GM21619 (cell line): ENCODE data around the gene ZNF652.
"Not testable (repeated sequence)": the region's sequence is repeated elsewhere in the genome, so short reads cannot be mapped to it uniquely, and the experiment has no call there.

ENCODE experiments used
- ATAC-seq: cut with Tn5 transposase; IDR thresholded peaks from one replicate; pipeline ENCODE4 v1.9.1; 2021; ENCODE audit not compliant: unreplicated experiment

ZNF652 gene

DNA sequence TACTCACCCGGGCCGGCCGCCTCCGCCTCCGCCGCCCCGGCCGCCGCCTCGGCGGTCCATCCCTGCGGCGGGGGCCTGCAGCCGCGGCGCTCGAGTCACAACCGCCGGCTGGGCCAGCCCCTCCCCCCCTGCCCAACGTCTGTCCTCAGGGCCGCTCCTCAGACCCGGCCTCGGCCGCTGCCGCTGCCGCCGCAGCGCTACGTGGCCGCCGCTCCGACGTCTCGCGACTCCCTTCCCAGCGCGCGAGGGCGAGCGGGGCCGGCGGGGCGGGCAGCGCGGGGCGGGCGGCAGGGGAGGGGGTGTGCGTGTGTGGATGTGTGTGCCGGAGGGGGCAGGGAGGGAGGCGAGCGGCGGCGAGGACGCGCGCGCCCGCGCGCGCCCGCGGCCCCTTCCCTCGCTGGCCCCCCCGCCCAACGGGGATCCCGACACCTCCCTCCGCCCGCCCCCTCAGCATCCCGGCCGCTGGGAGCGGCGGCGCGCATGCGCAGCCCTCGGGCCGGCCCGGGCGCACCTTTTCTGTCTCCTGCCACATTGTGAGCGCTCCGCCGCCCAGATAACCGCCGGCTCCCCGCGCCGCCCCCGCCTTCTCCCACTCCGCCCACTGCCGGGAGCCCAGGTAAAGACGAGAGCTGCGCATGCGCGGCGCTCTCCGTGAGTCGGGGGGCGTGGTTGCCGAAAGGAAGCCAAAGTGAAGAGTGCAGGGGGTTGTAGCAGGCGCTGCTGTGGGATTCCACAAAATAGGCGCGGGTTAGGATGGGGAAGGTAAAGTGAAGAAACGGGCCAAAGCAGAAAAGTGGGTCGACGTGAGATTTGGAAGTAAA is at the start of gene ZNF652:
Gene ZNF652 (minus strand): TSS at position 349 of the 821 bp plus-strand sequence. CDS start 44,525 bp downstream, outside the sequence.
- ATAC-seq, result peak; percentile 43

DNA sequence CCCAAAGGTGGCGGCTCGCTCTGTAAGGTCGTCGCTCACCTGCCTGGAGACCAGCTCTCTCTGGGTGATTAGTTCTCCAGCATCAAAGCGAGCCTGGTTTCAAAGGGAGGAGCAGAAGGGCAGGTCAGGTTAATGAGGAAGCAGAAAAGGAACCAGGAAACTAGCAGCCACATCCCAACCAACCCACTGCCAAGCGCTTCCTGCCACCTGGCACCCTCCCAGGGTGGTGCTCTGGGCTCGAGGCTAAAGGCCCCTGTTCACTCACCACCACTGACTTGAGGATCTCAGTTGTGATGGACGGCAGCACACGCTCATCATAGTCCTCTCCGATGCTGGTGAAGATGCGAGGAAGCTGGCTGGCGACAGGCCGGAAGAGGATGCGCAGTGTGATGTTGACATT is 47.0 kb upstream of the ZNF652 start:
- no peak for ATAC-seq

DNA sequence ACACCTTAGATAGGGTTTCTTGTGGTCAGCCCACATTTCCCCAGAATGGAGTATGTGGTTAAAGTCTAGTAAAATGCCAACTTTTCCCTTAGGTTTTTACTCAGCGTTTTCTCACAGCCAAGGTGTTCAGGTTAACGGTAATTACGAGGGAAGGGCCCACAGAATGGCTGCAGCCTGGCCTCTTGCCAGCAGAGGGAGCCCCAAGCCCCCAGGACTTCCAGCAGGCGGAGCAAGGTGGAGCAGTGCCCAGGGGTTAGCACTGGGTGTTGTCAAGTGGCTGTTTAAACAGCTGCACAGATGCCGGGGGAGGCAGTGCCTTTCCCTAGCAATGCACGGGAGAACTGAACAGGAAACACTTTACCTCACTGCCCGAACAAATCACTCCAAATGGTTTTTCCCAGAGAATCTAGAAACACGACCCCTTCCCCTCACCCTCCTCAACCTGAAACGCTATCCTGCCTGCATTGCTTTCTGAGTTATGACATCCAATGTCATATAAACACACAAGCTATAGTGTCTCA is 46.0 kb upstream of the ZNF652 start:
- peak; percentile 78 for ATAC-seq

DNA sequence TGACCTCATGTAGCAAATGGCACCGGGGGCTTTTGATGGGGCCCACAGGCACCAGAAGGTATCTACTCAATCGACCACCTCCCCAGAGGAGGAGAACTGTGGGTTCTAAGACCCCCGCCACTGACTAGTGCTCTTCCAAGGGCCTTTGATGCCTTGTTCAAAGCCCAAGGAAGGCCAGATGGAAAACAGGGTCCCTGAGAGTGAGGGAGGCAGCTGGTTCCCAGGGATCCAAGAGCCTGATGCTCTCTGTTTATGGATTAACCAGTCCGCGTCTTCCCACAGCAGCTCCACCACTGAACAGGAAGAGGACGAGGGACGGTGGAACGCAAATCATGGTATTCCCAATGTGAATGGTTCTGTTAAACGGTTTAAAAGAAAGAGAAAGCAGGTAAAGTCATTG is 45.0 kb upstream of the ZNF652 start:
- no peak for ATAC-seq

DNA sequence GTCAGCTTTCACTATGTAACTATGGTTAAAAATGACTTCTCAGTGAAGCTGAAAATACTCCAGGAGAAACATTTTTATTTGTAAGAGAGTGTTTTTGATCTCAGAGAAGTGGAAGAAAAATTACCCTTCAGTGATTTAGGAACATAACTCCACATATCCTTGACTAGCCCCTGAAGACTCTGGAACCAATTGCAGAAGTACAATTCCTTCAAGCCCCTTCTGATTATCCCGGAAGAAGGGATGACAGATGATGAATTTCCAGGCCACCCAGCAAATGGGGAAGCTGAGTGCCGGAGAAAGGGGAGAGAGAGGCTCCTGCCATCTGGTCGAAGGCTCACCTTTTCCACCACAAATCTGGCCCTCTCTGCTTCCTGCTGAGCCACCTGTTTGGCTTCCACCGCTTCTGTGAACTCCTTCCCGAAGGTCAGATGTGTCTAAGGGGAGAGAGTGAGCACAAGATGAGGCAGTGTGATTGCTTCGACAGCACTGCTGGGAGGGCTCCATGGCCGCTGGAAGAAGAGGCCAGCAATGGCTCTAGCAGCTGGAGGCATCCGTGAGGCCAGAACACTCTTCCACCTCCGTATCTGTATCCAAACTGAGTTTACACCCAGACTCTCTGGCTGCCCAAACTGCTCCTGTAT is 44.5 kb upstream of the ZNF652 start:
- ATAC-seq, result no peak

DNA sequence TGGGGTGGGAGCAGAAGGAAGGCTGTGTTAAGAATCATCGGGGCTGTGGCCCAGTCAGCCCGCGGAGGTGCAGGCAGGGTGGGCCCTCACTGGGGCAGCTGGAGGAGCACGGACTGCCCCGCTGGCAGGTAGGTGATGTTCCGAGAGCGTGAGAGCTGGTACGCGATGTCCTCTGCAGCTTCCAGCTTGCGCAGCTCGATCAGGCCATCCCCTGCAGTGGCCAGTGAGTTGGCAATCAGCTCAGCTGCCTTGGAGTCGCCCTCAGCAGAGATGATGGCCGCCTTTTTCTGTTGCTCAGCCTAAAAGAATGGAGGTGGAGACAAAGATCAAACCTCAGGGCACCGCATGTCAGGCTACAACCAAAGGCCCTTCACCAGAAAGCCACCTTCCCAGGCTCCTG is 42.9 kb upstream of the ZNF652 start:
- ATAC-seq, result no peak

DNA sequence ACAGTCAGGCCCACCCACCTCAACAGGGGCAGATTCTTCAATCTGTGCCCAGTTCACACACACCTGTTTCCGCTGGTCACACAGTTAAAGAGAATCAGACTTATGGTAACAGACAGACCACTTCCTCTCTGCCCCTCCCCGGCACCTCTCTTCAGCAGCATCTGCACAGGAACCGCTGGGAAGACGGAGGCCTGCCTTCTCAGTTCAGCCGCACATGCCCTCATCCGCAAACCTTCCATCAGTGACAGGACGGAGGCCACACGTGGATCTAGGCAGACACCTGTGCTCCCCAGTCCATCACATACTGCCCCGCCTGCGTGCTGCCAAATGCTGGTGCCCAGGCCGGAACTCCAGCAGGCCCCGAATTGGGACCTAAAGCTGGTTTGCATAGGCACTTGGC is 42.3 kb upstream of the ZNF652 start:
- ATAC-seq, result no peak

DNA sequence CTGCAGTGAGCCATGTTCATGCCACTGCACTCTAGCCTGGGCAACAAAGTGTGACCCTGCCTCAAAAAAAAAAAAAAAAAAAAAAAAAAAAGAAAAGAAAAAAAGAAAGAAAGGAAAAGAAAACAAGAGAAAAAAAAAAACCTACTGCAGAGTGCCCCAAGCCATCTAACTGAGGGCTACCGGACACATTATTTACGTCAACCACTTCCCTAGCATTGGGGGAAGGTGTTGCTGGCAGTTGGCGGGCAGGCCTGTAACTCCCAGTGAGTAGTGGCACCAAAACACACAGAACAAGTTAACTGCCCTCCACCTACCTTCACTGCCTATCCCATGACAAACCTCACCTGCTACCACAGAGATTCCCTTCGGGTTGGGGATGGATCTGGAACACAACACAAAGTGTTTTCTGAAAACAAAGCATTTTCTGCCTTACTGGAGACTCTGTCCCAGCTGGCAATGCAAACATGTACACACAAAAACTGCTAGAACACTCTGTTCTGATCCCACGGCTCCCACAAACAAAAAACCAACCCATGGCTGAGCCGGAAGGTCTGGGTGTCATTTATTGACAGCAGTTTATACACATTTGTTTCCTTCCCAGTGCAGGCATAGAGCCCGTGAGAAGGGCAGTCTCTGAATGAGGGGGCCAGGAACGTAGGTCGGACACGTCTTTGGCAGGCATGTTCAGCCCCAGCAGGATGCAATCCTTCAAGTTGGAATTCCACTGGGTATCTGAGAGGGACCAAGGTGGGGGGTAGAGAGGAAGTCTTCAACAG is 41.7 kb upstream of the ZNF652 start:
- ATAC-seq, result no peak

DNA sequence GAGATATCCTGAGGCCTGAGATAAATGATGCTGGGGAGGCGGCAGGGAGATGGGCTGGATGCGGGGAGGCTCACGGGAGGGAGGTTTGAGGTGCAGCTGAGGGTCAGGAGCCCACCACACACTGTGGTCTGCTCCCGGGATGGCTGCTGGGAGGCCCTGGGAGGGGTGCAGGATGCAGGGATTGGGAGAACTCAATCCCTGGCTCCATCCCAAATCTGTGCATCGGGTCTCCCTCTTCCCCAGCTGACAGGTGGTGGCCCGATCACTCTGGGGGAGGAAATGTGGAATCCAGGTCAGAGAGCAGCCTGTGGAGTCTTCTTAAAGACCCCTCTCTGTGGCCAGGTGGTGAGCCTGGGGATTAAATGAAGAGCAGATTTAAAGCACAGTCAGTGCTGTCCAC is 40.7 kb upstream of the ZNF652 start:
- ATAC-seq, result no peak

DNA sequence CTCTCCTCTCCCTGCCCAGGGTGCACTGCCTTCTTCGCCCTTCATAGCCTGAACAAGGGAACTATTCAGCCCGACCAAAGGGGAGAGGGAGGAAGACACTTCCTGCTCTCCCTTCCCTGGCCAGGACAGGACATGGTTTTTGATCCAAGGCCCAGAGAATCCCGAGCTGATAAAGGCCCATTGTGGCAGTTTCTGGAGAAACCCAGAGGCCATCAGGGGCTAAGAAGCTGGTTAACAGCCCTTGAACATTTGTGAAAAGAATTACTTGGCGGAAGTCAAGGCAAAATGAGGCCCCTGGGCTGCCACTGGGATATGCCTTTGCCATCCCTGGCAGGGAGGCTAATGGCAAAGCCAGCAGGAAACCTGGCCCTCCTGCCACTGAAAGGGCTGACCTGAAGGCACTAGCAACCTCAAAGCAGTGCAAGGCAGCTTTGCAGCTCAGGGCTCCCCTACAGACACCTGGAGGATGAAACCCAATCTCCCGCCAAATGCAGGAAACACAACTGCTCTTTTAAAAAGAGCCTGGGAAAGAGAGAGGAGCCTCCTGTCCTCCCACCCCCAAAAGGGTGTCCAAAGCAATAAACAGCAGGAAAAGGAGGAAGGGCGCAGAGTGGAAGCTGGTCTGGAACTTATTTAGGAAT is 40.0 kb upstream of the ZNF652 start:
- no peak for ATAC-seq

DNA sequence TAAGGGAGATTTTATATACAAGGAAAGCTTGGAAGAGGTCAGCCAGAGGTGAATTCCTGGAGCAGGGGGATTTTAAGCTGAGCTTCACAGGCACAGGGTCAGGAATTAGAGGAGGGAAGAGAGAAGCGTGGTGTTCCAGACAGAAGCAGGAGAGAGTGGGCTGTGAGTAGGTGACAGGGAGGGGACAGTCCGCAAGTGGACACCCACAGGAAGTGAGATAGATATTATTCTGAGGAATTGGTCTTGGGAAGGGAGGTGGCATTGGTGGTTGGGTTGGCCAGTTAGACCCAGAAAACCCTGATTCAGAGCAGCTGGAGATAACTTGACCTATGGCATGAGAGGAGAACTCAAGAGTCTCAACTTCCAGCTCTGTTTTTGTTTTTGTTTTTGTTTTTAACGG is 37.9 kb upstream of the ZNF652 start:
- no peak for ATAC-seq

DNA sequence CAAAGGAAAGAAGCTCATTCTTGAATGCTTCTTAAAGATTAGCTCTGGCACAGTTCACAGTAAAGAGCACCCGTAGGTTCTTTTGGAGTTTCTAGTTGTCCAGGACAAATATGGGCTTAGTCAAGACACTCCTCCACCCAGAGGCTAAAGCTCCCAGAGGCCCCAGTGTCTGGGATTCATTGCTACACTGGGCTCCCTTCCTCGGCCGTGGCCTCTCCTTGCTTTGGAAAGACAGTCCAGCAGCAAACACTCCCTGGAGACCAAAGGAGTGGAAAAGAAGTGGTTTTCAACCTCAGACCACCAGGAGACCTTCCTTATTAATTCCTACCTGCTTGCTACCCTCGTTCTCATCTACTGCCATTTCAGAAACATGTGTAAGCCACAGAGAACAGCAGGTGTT is 35.5 kb upstream of the ZNF652 start:
- ATAC-seq, result no peak

DNA sequence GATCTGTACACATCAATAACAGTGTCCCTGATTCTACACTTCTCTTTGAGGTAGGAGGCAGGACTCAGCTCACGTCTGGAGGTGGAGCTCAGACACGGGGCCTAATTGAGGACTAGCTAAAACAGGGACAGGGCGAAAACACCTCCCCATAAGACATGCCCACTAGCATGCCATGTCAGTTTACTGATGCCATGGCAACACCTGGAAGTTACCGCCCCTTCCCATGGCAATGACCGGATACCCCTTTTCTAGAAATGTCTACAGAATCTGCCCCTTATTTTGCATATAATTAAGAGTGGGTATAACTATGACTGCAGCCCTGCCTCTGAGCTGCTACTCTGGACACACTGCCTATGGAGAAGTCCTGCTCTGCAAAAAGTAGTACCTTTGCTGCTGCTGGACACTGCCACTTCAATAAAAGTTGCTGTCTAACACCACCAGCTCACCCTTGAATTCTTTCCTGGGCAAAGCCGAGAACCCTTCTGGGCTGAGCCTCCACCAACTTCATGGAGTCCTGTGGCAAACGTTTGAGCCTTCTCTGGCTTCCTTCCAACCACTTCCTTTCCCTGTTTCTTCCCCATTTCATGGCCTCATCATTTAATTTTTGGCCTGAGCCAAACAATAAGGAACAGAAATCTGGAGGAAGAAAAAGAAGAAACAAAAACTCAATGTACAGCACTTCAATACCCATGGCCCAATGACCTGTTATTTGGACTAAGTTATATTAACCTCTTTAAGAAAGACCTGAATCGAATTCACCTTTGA is 31.6 kb upstream of the ZNF652 start:
- no peak for ATAC-seq

DNA sequence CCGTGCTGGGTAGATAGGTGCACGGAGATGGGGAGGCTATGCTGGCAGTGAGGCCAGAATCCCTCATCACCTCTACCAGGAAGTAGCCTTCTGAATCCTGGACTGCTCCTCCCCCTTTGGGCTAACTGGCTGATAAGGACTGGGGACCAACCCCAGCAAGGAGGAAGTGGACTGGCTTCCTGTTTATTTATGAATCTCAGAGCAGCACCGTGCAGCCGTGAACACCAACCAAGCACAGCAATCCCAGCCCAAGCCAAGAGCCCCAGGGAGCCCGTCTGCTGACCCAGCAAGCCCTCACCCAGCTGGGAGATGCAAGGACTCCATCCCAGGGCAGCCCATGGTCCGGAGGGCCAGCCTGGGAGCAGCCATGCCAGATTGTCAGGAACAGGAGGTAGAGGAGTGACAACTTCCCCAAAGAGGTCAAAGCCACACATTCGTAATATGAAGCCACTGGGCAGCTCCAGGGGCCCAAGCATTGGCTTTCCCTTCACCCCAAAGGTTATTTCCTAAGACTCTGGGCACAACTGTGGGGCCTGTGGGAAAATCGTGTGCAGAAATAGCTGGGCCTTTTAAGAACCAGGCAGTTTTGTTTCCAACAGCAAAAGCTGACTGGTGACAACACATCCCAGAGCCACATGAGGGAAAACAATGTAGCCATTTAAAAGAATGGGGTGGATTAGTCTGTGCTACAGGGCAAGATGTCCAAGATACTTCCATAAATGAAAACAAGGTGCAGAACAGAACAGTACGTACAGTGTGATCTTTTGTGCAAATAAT is 28.7 kb upstream of the ZNF652 start:
- no peak for ATAC-seq

DNA sequence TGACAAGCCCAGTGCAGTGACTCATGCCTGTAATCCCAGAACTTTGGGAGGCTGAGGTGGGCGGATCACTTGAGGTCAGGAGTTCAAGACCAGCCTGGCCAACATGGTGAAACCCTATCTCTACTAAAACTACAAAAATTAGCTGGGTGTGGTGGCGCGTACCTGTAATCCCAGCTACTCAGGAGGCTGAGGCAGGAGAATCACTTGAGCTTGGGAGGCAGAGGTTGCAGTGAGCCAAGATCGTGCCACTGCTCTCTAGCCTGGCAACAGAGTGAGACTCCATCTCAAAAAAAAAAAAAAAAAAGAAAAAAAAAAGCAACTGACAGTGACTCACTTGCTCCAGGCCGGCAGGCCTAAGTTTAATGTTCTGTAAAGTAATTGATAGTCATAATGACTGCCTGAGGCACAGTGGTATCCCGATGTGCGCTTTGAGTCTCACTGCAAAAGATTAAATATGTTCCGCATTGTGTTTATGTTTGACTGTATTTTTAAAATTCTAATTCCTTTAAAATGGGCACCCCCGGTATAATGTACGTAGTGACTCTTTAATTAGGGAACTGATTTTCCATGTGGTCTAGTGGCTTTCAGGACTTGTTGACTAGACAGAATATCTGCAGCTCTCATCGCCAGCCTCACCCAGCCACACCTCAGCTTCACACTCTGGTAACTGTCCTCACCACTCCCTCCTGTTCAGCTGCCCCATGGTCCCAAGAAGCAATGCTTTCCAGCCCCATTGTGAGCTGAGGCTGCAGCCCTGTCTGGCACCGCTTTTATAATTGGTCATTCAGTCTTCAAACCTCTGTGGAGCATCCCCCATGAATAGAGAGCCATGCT is 27.7 kb upstream of the ZNF652 start:
- not testable (repeated sequence) for ATAC-seq

DNA sequence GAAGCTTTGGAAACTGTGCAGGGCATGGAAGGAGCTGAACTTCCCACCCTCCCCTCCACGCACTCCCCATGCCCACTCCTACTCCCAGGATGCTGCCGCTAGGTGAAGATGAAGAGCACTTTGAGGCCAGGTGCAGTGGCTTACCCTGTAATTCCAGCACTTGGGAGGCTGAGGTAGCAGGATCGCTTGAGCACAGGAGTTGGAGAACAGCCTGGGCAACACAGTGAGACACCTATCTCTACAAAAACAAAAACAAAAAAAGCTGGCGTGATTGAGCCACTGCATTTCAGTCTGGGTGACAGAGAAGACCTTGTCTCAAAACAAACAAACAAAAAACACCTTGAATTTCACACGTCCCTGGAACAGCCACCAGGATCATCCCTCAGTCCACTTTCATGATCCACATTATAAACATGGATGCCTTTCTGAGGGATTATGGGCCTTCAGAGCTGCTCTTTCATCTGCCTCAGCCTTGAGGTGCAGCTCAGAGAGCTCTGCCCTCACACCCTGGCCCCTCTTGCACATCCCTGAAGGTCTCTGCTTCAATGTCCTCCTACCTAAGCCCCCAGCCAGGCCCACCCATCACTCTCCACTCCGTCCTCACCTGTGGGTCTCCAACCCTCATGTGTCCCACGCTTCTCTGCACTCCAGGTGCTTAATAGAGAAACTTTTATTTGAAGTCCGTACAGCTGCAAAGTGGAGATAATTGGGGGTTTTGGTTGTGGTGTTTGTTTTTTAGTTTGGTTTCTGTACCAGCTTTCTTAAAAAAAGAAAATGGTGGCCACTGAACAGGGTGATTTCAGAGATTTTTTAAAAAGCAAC is 26.9 kb upstream of the ZNF652 start:
- ATAC-seq, result no peak

DNA sequence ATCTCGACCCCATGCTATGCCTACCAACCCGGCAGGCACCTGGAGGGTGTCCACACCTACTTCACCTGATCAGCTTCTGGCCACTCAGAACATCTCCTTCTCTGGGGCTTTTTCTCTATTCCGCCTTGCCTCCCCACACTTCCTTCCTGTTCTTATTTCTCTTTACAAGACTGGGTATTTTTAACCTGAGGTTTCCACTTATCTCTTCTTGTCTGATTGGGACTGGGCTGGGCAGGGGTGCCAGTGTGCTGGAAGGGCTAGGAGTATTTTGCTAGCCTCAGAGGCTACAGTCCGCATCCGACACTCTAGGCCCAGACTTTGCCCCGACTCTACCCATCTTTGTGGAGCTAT is 26.2 kb upstream of the ZNF652 start:
- ATAC-seq, result no peak
